Testis (tissue), 2 donors: ENCODE data around the gene GLYATL1.

Experiments
- CTCF ChIP-seq, 3 experiments: fragments of 450-650 bp in 2 of 3; fragments of 200-600 bp in 1 of 3; sonication (generic) in 1 of 3; IDR thresholded peaks; one replicate each; pipeline ENCODE4 v1.5.1; 2016 to 2019; ENCODE audit warnings: antibody characterized with exemption in 3 of 3, mild to moderate bottlenecking in 2 of 3, moderate library complexity in 1 of 3
- POLR2A ChIP-seq: fragments of 450-650 bp; IDR thresholded peaks from one replicate; pipeline ENCODE4 v1.6.1; 2017; ENCODE audit warnings: antibody characterized with exemption, mild to moderate bottlenecking, moderate library complexity

- TF ChIP-seq CTCF (IDR thresholded peaks at IDR 0.05) (no peak), POLR2A (no peak)
Measured at GRCh38 chr11:58928107-58928499, 11.2 kb upstream of the GLYATL1 start.
